Nephron progenitor cell (in vitro differentiated cells): ENCODE results near the gene KRT36.

Experiments used
- DNase-seq: peaks from one replicate; pipeline ENCODE4 v3.0.0; 2021
- H3K27ac Mint-ChIP-seq: 2 replicates; pipeline ENCODE4 v1.8.0; 2021; ENCODE audit warnings: mild to moderate bottlenecking, moderate library complexity, mixed read lengths
- H3K27me3 Mint-ChIP-seq: 2 replicates; pipeline ENCODE4 v1.8.0; 2021; ENCODE audit warnings: mild to moderate bottlenecking, low read depth, mixed read lengths; ENCODE audit not compliant: poor library complexity
- H3K36me3 Mint-ChIP-seq: 2 replicates; pipeline ENCODE4 v1.8.0; 2021; ENCODE audit warnings: low read depth, mixed read lengths
- H3K4me1 Mint-ChIP-seq: 2 replicates; pipeline ENCODE4 v1.8.0; 2021; ENCODE audit warnings: mixed read lengths
- H3K4me3 Mint-ChIP-seq: 2 replicates; pipeline ENCODE4 v1.8.0; 2021; ENCODE audit warnings: mild to moderate bottlenecking, moderate library complexity, mixed read lengths
- H3K9me3 Mint-ChIP-seq: 2 replicates; pipeline ENCODE4 v1.8.0; 2021; ENCODE audit warnings: mild to moderate bottlenecking, moderate library complexity, mixed read lengths
- CTCF ChIP-seq: fragments of 200-600 bp; sonication (generic); IDR thresholded peaks from 2 replicates; pipeline ENCODE4 v1.5.0; 2021; ENCODE audit warnings: antibody characterized with exemption

Gene KRT36

DNA sequence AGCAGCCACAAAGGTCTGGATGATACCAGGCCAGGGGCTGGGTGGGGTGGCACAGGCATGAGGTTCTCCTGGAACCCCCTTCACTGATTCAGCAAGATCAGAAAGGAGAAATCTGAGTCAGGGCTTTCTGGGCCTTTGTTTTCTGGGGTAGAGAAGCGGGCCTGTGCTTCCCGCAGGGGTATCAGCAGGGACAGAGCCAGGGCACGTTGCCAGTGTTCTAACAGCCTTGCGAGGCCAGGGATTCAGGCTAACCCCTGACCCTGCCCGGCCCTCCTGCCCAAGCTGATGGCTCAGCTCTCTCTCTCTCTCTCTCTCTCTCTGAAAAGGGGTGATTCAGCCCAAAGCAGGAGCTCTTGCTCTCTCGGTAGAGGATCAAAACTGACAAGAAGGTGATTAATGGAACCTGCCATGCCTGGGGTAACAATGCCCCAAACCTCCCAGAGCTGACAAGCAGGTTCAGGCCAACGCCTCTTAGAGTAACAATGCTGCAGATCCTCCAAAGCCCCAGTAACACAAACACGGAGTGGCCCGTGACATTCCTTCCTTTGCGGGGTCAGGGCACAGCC lies 17.7 kb upstream of the KRT36 start:
- no peak overlapping the region for H3K27ac Mint-ChIP-seq
- no peaks in the 10 kb centered on the region for H3K36me3 Mint-ChIP-seq
- TF ChIP-seq CTCF = no peak
- H3K27me3 Mint-ChIP-seq = no peaks in the 10 kb centered on the region
- no peaks in the 10 kb centered on the region for H3K9me3 Mint-ChIP-seq
- H3K4me3 Mint-ChIP-seq = no peak overlapping the region
- no peak for DNase-seq
- peaks cover 11% of the 10 kb centered on the region for H3K4me1 Mint-ChIP-seq

- Mint-ChIP-seq H3K4me1 (peaks cover 22% of the 10 kb centered on the region), H3K9me3 (no peaks in the 10 kb centered on the region), H3K36me3 (no peaks in the 10 kb centered on the region), H3K27ac (no peak overlapping the region), H3K27me3 (no peaks in the 10 kb centered on the region), H3K4me3 (no peak overlapping the region)
- no peak for TF ChIP-seq CTCF
- no peak for DNase-seq
These were observed 16.4 kb upstream of the KRT36 start for GRCh38 chr17:41505809-41506767.

DNA sequence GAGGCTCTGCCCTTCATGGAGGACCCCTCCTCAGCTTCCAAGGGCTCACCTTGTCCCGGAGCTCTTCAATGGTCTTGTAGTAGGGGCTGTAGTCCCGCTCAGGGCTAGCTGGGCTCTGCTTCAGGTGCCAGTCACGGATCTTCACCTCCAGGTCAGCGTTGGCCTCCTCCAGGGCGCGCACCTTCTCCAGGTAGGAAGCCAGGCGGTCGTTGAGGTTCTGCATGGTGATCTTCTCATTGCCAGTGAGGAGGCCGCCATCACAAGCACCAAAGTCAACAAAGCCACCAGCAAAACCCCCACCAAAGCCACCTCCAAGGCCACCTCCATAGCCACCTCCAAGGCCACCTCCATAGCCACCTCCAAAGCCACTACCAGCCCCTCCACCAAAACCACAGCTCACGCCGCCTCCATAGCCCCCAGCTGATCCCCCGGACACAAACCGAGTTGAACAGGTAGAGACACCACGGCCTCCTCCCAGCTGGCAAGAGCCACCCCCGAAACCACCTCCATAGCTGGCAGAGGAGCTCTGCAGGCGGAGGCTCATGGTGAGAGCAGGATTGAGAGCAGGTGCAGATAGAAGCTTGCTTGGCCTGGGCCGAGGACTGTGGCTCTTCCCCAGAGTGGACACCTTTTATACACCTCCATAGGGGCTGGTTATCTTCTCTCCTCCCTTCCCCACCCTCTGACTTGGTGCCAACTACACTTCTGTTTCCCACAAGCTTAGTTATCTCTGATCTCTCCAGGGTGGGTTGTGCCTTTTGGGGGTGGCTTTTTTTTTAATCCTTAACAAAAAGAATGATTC lies 15.5 kb upstream of the KRT36 start, which contains the start of gene KRT13:
KRT13 (minus strand) TSS at position 606 of the 802 bp plus-strand sequence; CDS start at position 544, 62 bp downstream.
- no peak within 1 kb of the TSS for H3K4me3 Mint-ChIP-seq
- no peaks in the 10 kb centered on the region for H3K27me3 Mint-ChIP-seq
- H3K4me1 Mint-ChIP-seq = peaks cover 27% of the 10 kb centered on the region
- H3K36me3 Mint-ChIP-seq = no peaks in the 10 kb centered on the region
- no peak for TF ChIP-seq CTCF
- no peak for DNase-seq
- H3K9me3 Mint-ChIP-seq = no peaks in the 10 kb centered on the region
- H3K27ac Mint-ChIP-seq = no peak within 1 kb of the TSS

DNA sequence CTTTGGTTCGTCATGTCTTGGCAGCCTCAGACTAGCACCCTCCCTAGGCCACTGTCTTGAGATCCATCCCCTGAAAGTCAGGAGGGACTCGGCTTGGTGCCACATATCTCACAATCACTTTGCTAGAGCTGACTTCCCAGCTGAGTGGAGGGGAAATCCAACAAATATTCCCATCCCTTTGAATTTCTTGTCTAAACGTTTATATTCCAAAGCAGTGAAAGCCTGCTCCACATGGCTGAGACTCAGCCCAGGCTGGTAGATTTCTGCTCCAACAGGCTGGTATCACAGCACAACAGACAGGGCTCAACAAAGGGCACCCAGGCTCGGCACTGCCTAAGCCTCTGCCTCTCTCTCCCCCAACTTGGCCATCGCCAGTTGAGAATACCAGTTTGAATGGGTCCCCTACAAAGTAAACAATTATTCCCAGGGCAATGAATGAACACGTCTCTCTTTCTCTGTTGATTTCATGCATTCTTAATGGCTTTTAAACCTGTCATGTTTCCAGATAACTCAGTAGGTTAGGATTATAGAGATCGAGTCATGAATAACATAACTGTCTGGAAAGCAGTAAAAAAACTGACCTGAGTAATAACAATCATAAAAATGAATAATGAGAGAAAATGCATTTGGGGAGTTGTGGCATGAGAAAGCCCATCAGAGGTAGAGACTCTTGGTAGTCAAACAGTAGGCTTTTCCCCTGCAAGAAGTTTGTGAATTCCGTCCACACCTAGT lies 14.7 kb upstream of the KRT36 start:
- Mint-ChIP-seq H3K4me1 (peaks cover 33% of the 10 kb centered on the region), H3K9me3 (no peaks in the 10 kb centered on the region), H3K4me3 (no peak overlapping the region), H3K27me3 (peaks cover 2% of the 10 kb centered on the region), H3K27ac (no peak overlapping the region), H3K36me3 (no peaks in the 10 kb centered on the region)
- DNase-seq = no peak
- no peak for TF ChIP-seq CTCF

GRCh38 chr17:41503202-41503601 lies 13.5 kb upstream of the KRT36 start:
- no peak overlapping the region for H3K27ac Mint-ChIP-seq
- H3K36me3 Mint-ChIP-seq = no peaks in the 10 kb centered on the region
- no peak for TF ChIP-seq CTCF
- H3K27me3 Mint-ChIP-seq = peaks cover 2% of the 10 kb centered on the region
- no peak overlapping the region for H3K4me3 Mint-ChIP-seq
- no peak for DNase-seq
- H3K9me3 Mint-ChIP-seq = no peaks in the 10 kb centered on the region
- H3K4me1 Mint-ChIP-seq = peaks cover 37% of the 10 kb centered on the region
